ENCODE measurements around the gene EFCAB8.
"Not testable (repeated sequence)": the region's sequence is repeated elsewhere in the genome, so short reads cannot be mapped to it uniquely, and the experiment has no call there.

EFCAB8 gene

DNA sequence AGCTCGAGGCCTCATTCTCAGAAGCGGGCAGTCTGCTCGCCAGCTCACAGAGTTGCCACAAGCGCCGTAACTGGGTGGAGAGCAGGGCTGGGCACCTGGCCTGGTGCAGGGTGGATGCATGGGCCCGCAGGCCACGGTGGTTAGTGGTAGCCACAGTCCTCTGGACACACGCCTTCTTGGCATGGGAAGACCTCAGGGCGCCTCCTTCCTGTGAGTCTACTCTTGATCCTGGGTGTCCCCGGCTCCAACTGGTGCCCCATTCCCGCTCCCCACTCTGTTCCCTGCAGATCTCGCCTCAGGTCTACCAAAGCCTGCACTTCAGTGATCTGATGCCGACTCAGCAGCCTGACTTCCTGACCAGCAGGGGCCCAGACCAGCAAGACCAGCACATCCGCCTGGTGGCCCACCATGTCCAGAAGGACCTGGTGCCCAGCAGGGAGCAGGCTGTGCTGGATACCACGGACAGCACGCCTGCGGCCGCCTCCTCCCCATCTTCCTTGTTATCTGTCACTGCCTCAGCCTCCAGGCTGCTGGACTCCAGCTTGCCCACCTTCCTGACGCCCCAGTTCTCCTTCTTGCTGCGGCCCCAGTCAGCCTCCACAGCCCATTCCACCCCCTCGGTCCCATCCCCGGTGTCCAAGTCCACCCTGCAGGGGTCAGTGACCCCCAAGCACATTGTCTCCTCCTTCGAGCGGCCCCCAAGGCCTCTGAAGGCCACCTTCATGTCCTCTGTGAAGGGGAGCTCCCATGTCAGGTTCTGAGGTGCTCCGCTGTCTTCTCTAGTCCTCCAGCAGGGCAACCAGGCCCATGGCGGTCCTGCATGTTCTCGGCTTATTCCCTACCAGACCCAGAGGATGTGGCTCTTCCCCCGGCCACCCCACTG, 102.4 kb downstream of the EFCAB8 start:
- POLR2A ChIA-PET, result no interaction called here
- CTCF ChIA-PET, result interaction anchor here (1.0 kb wide), 1 partner anchor 20 kb away, joined by 3 read pairs; no protein-coding TSS in a partner anchor
- DNase-seq (ENCODE audit: low read depth, low spot score), result no peak
- H3K4me3 ChIP-seq (ENCODE audit: low read depth, low read length), result no peak overlapping the region
- TF ChIP-seq, protein P1, sequence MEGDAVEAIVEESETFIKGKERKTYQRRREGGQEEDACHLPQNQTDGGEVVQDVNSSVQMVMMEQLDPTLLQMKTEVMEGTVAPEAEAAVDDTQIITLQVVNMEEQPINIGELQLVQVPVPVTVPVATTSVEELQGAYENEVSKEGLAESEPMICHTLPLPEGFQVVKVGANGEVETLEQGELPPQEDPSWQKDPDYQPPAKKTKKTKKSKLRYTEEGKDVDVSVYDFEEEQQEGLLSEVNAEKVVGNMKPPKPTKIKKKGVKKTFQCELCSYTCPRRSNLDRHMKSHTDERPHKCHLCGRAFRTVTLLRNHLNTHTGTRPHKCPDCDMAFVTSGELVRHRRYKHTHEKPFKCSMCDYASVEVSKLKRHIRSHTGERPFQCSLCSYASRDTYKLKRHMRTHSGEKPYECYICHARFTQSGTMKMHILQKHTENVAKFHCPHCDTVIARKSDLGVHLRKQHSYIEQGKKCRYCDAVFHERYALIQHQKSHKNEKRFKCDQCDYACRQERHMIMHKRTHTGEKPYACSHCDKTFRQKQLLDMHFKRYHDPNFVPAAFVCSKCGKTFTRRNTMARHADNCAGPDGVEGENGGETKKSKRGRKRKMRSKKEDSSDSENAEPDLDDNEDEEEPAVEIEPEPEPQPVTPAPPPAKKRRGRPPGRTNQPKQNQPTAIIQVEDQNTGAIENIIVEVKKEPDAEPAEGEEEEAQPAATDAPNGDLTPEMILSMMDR (IDR thresholded peaks at IDR 0.05; ENCODE audit: insufficient read depth, low read length, missing control alignments), result no peak

- H3K4me3 ChIP-seq (ENCODE audit: low read depth, low read length), result no peak overlapping the region
- ChIA-PET CTCF (no interaction called here), POLR2A (no interaction called here)
- DNase-seq (ENCODE audit: low read depth, low spot score), result no peak
- TF ChIP-seq, protein P1 (IDR thresholded peaks at IDR 0.05; ENCODE audit: insufficient read depth, low read length, missing control alignments), result no peak
Measured at GRCh38 chr20:32962053-32962452, 103.3 kb downstream of the EFCAB8 start.

GRCh38 chr20:32962646-32963045, 103.9 kb downstream of the EFCAB8 start:
- H3K4me3 ChIP-seq (ENCODE audit: low read depth, low read length); POLR2A ChIA-PET; CTCF ChIA-PET; DNase-seq (ENCODE audit: low read depth, low spot score): not testable (repeated sequence)

DNA sequence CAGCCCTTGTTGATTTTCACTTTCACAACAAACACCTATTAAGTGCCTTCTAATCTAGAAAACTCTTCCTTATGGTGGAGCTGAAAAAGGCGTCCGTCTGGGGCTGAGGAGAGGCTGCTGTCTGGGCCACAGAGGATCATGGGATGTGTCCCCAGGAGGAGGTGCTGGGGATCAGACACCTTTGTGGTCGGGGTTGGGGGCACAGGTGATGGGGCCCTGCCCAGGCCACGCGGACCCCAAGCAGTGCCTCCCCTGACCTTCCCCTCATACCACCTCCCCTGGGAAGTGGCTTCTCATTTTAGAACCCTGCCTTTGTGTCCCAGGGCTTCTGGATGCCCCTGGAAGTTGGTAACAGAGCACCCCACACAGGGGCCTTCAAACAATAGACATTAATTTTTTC, 104.5 kb downstream of the EFCAB8 start:
- DNase-seq (ENCODE audit: low read depth, low spot score), result no peak
- POLR2A ChIA-PET, result no interaction called here
- CTCF ChIA-PET, result no interaction called here

DNA sequence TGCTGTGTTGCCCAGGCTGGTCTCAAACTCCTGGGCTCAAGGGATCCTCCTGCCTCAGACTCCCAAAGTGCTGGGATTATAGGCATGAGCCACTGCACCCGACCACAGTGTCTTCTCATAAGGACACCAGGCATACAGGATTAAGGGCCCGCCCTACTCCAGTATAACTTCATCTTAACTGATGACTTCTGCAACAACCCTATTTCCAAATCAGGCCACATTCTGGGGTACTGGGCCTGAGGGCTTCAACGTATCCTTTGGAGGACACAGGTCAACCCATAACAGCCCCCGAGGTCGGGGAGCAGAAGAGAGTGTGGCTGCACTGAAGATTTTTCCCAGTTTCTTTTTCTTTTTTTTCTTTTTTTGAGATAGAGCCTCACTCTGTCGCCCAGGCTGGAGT, 105.9 kb downstream of the EFCAB8 start:
- TF ChIP-seq, protein P1 (IDR thresholded peaks at IDR 0.05; ENCODE audit: insufficient read depth, low read length, missing control alignments), result no peak
- ChIA-PET CTCF (no interaction called here), POLR2A (no interaction called here)
- DNase-seq (ENCODE audit: low read depth, low spot score), result no peak
- no peak overlapping the region for H3K4me3 ChIP-seq (ENCODE audit: low read depth, low read length)

More for the DNA sequence above, 104.5 kb downstream of the EFCAB8 start:
- TF ChIP-seq, protein P1 (IDR thresholded peaks at IDR 0.05; ENCODE audit: insufficient read depth, low read length, missing control alignments), result no peak
- H3K4me3 ChIP-seq (ENCODE audit: low read depth, low read length), result no peak overlapping the region

GRCh38 chr20:32965115-32965514, 106.4 kb downstream of the EFCAB8 start:
- DNase-seq (ENCODE audit: low read depth, low spot score), result no peak
- H3K4me3 ChIP-seq (ENCODE audit: low read depth, low read length), result no peak overlapping the region
- TF ChIP-seq, protein P1 (IDR thresholded peaks at IDR 0.05; ENCODE audit: insufficient read depth, low read length, missing control alignments), result no peak
- ChIA-PET CTCF (no interaction called here), POLR2A (no interaction called here)
